ENCODE data around the gene PFKFB4.
"Not testable (repeated sequence)": the region's sequence is repeated elsewhere in the genome, so short reads cannot be mapped to it uniquely, and the experiment has no call there.

PFKFB4 gene

DNA sequence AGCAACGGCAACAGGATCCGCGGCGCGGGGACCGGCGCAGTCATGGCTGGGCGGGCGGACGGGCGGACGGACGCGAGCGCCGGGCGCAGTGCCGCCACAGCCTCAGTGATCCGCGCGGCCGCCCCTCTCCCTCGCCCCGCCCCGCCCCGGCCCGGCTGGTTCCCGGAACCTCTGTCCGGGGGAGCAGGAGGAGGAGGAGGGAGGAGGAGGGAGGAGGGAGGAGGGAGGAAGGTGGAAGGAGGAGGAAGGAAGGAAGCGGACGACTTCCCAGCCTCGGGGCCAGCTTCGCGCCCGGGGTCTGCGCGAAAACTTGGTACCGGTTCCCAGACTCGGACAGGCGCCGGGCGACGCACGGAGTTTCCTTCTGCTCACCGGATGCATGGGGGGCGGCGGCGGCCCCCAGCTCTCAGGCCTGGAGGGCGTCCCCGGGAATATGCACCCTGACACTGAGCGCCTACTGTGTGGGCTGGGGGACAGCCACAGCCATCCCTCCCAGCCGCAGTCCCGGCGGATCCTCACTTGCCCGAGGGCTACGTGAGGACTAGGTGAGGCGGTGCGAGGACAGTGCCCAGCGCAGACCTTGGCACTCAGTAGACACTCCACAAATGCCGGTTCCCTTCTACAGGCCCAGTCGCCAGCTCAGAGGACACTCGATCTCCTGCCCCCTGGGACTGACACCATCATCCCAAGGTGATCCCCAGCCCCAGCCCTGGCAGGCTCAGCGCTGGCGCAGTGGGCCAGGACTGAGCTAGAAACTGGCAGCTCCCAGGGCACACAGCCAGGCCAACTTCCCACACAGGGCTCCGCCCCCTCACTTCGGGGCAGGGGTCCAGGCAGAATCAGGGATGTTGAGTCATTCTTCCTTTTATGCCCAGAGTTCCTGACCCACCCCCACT lies 52.3 kb downstream of the PFKFB4 start, which contains the start of gene SHISA5:
TSS of gene SHISA5 (minus strand) at position 124 of the 896 bp plus-strand sequence. CDS start at position 44, 80 bp downstream.
- DNase-seq (peak; percentile 55 to 56), ATAC-seq (peak; percentile 67)
- H3K27ac Mint-ChIP-seq = peak within 1 kb of the TSS; percentile 63 to 64
- H3K4me3 Mint-ChIP-seq = peak within 1 kb of the TSS; percentile 82 to 84
- peaks cover 54% of the 10 kb centered on the region for H3K4me1 Mint-ChIP-seq
- H3K9me3 Mint-ChIP-seq = no peaks in the 10 kb centered on the region
- no peaks in the 10 kb centered on the region for H3K27me3 Mint-ChIP-seq

DNA sequence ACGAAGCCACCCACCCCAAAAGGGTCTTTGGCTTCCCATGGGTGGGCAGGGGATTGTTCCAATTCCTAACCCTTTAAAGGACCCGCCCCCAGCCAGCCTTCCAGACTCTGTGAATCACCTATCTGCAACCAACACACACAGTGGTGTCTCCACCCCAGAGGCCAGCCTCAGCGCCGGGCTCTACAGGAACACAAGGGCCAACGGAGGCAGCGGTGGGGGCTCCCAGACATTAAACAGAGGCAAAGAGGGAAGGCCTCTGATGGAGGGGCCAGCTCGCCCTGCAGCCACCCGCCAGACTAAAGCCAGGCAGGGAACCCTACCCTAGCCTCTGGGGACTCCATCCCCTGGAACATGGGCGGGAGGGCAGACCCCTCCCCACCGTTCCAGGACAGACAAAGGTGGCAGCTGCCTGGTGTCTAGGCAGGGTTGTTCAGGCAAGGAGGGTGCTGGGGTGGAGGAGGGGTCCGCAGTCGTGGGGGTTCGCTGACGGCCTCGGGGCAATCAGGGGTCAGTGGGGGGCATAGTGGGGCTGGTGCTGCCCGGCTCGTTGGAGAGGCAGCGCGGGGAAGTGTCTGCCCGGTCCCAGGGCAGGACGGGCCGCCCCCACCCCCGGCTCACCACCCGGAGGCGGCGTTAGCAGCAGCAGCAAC lies 53.1 kb downstream of the PFKFB4 start:
- DNase-seq = no peak
- Mint-ChIP-seq H3K4me1 (peaks cover 54% of the 10 kb centered on the region), H3K27me3 (no peaks in the 10 kb centered on the region), H3K27ac (peak overlapping the region; percentile 63 to 64), H3K9me3 (no peaks in the 10 kb centered on the region), H3K4me3 (peak overlapping the region; percentile 82 to 84)
- ATAC-seq = peak; percentile 8

DNA sequence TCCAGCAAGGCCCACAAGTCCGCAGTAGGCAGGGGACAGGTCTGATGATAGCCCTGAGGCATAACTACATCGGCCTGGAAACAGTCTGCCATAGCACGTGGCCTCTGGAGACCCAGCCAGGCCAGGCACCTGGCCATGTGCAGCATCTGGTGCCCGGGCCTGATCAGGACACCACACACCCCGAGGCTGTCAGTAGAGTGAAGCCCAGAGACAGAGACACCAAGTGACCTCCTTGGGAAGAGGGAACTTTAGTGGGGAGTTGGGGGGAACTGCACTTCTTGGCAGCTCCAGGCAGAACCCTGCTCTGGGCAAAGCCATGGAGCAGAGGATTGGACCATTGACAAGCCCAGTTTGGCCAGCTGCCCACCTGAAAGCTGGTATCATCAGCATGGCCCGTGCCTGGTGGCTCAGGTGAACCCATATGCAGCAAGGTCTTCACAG lies 53.9 kb downstream of the PFKFB4 start:
- DNase-seq (no peak), ATAC-seq (no peak)
- Mint-ChIP-seq H3K9me3 (no peaks in the 10 kb centered on the region), H3K4me1 (peaks cover 50% of the 10 kb centered on the region), H3K27me3 (no peaks in the 10 kb centered on the region), H3K27ac (no peak overlapping the region), H3K4me3 (peak overlapping the region; percentile 82 to 84)

DNA sequence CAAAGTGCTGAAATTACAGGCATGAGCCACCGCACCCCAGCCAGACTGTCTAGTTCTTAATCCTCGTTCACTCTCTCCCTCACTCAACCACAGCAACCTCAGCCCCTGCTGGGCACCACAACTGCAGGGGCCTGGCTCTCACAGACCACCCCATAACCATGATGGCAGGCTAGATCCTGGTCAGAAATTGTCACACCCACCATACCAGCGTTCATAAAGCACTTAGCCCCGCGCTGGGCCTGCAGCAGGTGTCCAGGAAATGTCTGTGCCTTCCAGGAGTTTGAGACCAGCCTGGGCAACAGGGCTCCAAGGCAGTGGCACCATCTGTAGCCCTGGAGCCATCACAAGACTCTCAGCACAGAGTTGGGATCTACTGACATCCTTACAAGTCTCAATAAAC lies 54.5 kb downstream of the PFKFB4 start:
- H3K9me3 Mint-ChIP-seq = no peaks in the 10 kb centered on the region
- no peak overlapping the region for H3K4me3 Mint-ChIP-seq
- H3K27me3 Mint-ChIP-seq = no peaks in the 10 kb centered on the region
- DNase-seq = no peak
- ATAC-seq = no peak
- H3K4me1 Mint-ChIP-seq = peaks cover 44% of the 10 kb centered on the region
- no peak overlapping the region for H3K27ac Mint-ChIP-seq

DNA sequence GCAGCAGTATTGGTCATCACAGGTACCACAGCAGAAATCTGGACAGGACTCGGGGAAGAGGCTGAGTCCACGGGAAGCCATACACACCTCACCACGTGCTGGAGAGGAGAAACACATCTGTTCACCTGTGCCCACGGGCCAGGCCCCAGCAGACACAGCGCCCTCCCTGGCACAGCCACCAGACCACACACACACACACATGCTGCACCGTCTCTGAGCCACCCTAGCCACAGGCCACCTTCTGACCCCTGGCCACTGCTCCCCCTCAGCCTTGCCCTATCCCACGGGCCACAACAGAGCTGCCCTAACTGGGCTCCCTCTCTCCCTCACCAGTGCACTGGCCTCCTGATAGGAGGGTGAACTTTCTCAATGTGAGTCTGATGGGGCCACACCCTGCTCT lies 55.4 kb downstream of the PFKFB4 start:
- ATAC-seq = no peak
- no peak overlapping the region for H3K4me3 Mint-ChIP-seq
- DNase-seq = no peak
- no peaks in the 10 kb centered on the region for H3K27me3 Mint-ChIP-seq
- H3K9me3 Mint-ChIP-seq = no peaks in the 10 kb centered on the region
- H3K27ac Mint-ChIP-seq = no peak overlapping the region
- peaks cover 35% of the 10 kb centered on the region for H3K4me1 Mint-ChIP-seq

DNA sequence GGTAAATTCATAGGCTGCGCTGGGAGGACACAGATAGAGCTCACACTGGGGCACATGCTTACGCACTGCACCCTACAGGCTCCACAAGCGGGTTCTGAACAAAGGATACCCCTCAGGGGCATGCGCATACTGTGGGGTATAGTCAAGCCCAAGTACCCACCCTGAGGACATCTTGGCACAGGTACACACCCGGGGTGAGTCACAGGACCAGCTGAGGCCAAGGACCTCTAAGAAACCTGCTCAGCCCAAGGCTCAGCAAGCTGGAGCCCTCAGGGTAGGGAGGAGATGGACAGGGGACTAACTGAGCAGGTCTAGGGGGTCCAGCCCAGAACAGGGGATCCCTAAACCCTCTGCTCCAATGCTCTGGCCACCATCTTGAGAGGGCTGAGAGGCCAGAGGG lies 55.9 kb downstream of the PFKFB4 start:
- no peak for ATAC-seq
- no peaks in the 10 kb centered on the region for H3K9me3 Mint-ChIP-seq
- no peak overlapping the region for H3K27ac Mint-ChIP-seq
- DNase-seq = no peak
- peaks cover 31% of the 10 kb centered on the region for H3K4me1 Mint-ChIP-seq
- no peak overlapping the region for H3K4me3 Mint-ChIP-seq
- no peaks in the 10 kb centered on the region for H3K27me3 Mint-ChIP-seq

DNA sequence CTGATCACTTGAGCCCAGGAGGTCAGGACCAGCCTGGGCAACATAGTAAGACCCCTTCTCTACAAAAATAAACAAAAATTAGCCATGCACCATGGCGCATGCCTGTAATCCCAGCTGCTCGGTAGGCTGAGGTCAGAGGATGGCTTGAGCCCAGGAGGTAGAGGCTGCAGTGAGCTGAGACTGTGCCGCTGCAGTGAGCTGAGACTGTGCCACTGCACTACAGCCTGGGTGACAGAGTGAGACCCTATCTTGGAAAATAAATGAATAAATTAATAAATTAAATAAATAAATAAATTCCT lies 63.5 kb downstream of the PFKFB4 start:
- no peak overlapping the region for H3K27ac Mint-ChIP-seq

DNA sequence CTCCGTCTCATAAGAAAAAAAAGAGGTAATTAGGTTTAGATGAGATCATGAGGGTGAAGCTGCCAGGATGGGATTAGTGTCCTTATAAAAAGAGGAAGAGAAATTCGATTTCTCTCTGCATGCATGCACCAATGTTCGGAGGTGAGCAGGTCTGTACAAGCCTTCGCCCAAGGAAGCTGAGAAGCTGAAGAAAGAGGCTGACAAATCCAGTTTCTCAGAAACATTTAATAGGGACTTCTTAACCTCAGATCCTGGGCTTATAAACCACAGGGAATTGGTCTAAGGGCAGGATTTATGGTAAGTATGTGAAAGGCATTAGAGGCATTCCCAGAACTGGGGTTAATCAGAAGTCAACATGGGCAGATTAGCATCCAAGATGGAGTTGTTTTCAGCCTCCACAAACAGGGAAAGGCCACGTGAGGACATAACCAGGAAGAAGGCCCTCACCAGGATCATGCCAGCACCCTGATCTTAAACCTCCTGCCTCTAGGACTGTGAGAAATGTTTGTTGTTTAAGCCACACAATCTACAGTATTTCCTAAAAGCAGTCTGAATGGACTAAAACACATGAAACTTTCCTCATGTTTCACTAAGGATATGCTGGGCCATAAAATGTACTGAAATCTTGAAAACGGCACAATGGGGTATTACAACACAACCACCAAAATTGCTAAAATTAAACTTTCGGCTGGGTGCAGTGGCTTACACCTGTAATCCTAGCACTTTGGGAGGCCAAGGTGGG lies 64.0 kb downstream of the PFKFB4 start:
- Mint-ChIP-seq H3K27ac (no peak overlapping the region), H3K9me3 (no peaks in the 10 kb centered on the region), H3K4me3 (no peak overlapping the region), H3K4me1 (no peaks in the 10 kb centered on the region), H3K27me3 (no peaks in the 10 kb centered on the region)
- ATAC-seq = no peak
- DNase-seq = no peak

More for the DNA sequence above, 63.5 kb downstream of the PFKFB4 start:
- Mint-ChIP-seq H3K27me3 (no peaks in the 10 kb centered on the region), H3K4me3 (no peak overlapping the region), H3K9me3 (no peaks in the 10 kb centered on the region), H3K4me1 (no peaks in the 10 kb centered on the region)
- ATAC-seq (no peak), DNase-seq (no peak)

DNA sequence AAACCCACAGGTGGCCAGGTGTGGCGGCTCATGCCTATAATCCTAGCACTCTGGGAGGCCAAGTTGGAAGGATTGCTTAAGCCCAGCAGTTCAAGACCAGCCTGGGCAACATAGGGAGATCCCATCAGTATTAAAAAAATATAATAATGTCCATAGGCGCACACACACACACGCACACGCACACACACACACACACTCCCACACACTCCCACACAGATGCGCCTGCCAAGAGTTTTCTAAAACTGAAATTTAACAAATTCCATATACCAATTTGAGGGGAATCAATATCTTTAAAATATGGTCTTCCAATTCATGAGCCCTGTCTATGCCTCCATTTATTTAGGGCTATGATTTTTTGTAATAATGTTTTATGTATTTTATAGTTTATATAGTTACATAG lies 69.7 kb downstream of the PFKFB4 start:
- Mint-ChIP-seq H3K9me3 (no peaks in the 10 kb centered on the region), H3K27ac (no peak overlapping the region)

DNA sequence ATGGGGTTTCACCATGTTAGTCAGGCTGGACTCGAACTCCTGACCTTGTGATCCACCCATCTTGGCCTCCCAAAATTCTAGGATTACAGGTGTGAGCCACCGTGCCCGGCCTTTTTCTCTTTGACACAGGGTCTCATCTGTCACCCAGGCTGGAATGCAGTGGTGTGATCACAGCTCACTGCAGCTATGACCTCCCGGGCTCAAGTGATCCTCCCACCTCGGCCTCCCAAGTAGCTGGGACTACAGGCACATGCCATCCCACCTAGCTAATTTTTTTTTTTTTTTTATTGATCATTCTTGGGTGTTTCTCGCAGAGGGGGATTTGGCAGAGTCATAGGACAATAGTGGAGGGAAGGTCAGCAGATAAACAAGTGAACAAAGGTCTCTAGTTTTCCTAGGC lies 73.8 kb downstream of the PFKFB4 start:
- H3K4me3 Mint-ChIP-seq, ATAC-seq, H3K27ac Mint-ChIP-seq, H3K27me3 Mint-ChIP-seq, DNase-seq, H3K9me3 Mint-ChIP-seq: not testable (repeated sequence)
- H3K4me1 Mint-ChIP-seq = peaks cover 27% of the 10 kb centered on the region

More for the DNA sequence above, 69.7 kb downstream of the PFKFB4 start:
- Mint-ChIP-seq H3K4me3 (no peak overlapping the region), H3K27me3 (no peaks in the 10 kb centered on the region), H3K4me1 (no peaks in the 10 kb centered on the region)
- ATAC-seq (no peak), DNase-seq (no peak)

DNA sequence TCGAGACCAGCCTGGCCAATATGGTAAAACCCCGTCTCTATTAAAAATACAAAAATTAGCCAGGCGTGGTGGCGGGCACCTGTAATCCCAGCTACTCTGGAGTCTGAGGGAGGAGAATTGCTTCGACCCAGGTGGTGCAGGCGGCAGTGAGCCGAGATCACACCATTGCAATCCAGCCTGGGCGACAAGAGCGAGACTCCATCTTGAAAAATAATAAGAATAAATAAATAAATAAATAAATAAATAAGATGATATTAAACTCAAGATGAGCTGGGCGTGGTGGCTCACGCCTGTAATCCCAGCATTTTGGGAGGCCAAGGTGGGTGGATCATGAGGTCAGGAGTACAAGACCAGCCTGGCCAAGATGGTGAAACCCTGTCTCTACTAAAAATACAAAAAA lies 75.7 kb downstream of the PFKFB4 start:
- DNase-seq, H3K27ac Mint-ChIP-seq, H3K4me3 Mint-ChIP-seq, H3K9me3 Mint-ChIP-seq, ATAC-seq, H3K27me3 Mint-ChIP-seq: not testable (repeated sequence)
- H3K4me1 Mint-ChIP-seq = peaks cover 33% of the 10 kb centered on the region

DNA sequence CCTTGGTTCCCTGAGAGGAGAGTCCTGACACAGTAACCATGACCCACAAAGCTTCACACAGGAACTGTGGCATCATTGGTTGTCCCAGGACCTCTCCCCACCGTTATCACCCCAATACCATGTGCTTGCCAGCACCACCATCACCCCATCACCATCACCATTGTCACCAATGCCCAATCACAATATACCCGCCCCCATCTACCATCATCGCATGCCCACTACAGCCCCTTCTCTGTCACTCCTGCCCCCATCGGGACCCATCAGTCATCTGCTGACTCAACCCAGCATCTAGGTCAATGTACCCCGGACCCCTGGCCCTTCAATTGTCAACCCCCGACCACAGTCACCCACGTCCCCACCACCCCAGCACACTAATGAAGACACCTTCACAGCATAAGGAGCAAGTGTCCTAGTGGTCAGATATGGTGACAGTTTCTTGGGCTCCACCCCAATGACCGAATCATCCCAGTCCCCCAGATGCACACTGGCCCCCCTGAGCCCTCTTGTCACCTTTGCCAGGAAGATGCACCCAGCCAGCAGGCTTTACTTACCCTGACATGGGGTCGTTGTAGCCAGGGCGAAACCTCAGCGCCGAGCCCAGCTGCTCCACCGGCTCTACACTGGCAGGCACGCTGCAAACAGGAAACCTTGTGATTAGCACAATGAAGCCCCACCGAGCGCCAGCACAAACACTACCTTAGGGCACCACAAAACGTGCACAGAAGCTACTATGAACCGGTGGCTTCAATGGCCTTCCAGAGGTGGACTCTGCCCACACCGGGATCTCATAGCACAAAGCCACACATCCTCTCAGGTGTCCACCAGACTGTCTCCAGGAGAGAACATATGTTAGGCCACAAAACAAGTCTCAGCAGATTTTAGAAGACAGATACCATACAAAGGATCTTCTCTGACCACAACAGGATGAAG lies 77.7 kb downstream of the PFKFB4 start:
- H3K27ac Mint-ChIP-seq = peak overlapping the region; percentile 51 to 85
- peaks cover 45% of the 10 kb centered on the region for H3K4me1 Mint-ChIP-seq
- DNase-seq (peak; percentile 54 to 66), ATAC-seq (peak; percentile 86)
- no peaks in the 10 kb centered on the region for H3K27me3 Mint-ChIP-seq
- H3K9me3 Mint-ChIP-seq = no peaks in the 10 kb centered on the region
- H3K4me3 Mint-ChIP-seq = peak overlapping the region; percentile 73 to 85

DNA sequence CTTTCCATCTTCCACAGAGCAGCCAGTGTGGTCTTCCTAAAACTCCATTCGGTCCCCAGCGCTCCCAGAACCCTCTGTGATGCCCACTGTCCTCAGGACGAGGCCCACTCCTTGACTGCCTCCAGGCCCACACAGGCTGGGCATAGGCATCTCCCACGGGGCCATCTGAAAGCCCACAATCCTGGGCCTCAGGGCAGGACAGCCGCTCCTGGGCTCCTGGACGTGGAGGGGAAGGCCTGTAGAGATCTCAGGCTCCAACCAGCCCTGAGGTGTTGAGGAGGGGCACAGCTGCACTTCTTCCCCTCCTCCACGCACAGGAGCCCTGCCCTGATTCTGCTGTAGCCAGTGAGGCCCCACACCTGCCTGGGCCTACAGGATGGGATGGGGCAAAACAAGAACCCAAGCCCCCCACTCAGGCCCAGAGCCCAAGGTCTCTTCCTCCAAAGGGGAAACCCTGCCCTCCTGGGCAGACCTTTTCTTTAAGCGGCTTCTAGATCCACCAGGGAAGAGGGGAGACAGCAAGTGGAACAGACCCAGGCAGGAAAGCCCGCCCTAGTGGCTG lies 78.6 kb downstream of the PFKFB4 start:
- peaks cover 54% of the 10 kb centered on the region for H3K4me1 Mint-ChIP-seq
- H3K27ac Mint-ChIP-seq = peak overlapping the region in 1 of 2 donors; percentile 88
- no peaks in the 10 kb centered on the region for H3K27me3 Mint-ChIP-seq
- peak overlapping the region; percentile 73 to 85 for H3K4me3 Mint-ChIP-seq
- H3K9me3 Mint-ChIP-seq = no peaks in the 10 kb centered on the region
- DNase-seq (no peak), ATAC-seq (no peak)

DNA sequence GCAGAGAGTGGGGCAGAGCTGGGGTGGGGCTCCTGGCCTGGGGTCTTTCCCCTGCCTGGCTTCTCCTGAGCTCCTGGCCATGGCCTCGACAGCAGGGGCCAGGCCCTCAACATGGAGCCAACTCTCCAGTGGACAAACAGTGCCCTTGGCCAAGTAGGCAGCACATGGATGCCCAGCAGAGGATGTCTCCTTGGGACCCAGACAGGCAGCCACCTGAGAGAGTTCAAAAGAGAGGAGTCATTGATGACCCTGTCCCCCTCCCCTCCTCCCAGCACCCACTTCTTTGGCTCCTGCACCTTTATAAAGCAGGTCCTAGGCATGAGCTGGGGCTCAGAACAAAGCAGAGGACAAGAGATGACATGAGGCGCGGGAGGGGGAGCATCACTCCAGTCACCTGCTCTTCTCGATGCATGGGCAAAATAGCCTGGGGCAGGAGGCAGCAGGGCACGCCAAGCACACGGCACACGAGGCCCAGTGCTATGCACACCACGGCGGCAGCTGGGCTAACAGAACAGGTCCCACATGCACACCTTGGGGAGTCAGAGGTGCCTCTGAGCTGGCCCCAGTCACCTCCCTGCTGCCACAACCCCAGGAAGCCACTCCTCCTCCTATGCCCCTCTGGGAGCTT lies 80.1 kb downstream of the PFKFB4 start:
- no peak overlapping the region for H3K27ac Mint-ChIP-seq
- no peak for DNase-seq
- no peaks in the 10 kb centered on the region for H3K9me3 Mint-ChIP-seq
- H3K27me3 Mint-ChIP-seq = no peaks in the 10 kb centered on the region
- ATAC-seq = no peak
- H3K4me3 Mint-ChIP-seq = no peak overlapping the region
- peaks cover 60% of the 10 kb centered on the region for H3K4me1 Mint-ChIP-seq
